Tongue (tissue), 2 donors: ENCODE results near the gene ITGA2. TPM values are rescaled to one million over a fixed set of nuclear protein-coding genes. Genes with fewer than 3 reads are reported as not detected.
A peak's percentile ranks its signal among the peaks of the same experiment; 100 is the strongest.

ENCODE experiments used
- DNase-seq: peaks from one replicate; pipeline ENCODE4 v3.0.0-alpha.2; 2015
- total RNA-seq: library from RNA; depleted of rRNA; stranded (reverse); fragments of >200 nt; gene quantifications from one replicate; pipeline ENCODE4 v1.2.3, GENCODE V29; 2014

The ITGA2 gene
- total RNA-seq, 1 donor from 2014 or later: 26.1 TPM

DNA sequence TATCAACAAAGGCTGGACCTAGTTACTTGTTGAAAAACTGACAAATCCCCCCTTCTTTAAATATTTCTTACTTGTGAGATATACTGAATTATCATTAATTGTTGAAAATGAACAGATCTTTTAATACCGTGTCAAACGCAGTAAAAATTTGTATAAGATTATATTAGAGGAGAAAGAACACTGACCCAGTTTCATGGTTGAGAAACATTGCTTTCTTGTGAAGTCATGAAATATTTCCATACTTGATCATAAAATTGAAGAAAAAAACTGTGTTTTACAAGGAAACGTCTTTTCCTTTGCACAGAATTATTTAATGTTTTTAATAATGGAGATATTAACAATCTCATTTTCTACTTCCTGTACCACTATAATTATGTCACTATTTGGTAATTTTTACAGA lies 74.6 kb downstream of the ITGA2 start:
- DNase-seq: no peak

DNA sequence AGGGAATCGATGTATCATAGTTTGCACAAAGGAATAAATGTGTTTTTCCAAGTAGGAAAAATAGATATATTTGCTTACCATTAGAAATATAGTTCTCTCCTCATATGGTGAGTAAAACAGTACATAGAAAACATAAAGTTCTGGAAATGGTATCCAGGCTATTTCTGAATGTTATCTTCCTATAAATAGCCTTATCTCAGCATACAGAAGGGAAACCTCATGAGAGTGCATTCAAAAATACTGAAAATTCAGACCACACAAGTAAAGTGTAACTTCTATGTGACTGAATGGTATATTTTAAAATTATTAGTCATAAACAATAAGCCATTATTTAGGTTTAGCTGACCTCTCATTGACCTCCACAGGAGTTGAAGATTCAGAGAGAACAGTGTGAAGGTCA lies 76.9 kb downstream of the ITGA2 start:
- DNase-seq: no peak

DNA sequence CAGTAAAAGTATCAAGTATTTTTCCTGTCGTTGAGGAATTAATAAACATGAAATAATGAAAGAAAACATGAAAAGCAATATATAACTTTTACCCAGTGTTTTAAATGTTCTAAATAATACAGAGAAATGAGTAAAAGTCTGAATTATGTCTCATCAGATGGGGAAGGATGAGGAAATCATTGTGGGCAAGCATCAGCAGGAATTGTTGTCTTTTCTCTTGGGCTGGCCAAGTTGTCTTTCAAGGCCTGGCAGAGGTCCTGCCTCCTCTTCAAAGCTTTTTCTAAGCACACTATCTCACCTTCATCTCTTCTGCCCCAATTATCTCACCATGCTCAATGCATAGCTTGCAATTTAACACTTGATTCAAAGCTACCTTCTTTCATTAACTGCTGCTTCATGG lies 78.5 kb downstream of the ITGA2 start:
- no peak for DNase-seq

DNA sequence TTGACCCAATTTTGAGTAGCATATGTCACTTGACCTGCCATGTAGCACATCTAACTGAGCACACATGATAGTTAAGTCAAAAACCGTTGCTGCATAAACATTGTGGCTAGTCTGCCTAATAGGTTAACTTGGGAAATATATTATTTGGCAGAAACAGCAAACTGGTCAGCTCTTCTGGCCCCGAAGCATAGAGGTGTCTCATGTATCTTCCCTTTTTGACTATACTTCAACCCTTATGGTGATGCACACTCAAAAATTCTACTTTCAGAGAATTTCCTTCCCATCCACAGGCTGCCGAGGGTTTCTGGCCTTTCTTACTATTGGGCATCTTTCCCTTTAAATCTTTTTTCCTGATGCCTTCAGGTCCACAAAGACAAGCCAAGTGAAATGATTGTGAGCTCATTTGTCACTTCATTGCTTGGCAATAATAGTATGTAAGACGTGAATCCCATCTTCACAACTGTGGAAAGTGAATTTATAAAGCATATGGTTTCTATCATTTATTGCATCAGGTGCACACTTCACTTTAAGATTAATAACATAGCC lies 79.2 kb downstream of the ITGA2 start:
- no peak for DNase-seq

DNA sequence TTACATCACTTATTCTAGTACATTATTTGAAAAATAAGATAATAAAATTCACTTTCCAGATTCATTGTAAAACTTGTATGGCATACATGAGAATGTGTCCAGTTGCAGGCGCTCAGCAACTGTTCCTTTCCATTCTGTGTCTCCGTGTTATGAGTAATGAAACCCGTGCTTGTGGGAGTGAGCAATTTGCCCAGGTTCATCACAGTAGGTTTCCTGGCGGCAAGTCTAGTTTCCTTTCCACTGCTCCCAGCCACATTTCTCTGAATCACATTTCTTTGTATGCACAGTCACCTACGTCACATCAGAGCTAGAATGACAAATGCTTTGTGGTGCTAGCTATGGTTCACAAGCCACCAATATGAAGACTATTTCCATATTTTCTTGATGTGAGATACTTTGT lies 80.5 kb downstream of the ITGA2 start:
- DNase-seq: no peak

DNA sequence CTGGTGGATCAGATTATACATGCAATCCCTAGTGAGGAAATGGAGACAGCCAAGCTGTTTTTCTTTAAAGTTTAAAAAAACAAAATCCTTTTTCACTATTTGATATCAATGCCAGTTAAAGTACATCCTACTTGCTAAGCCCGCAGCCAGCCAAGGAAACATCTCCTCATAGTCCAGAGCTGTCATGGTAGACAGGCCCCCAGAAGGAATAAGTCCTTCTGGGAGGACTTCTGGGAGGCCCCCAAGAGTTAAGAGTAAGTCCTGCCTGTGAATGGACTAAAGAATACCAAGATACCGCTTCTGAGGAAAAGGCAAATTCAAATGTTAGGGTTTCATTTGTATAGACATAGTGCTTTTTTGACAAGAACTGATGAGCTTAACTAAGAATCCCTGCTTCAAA lies 82.1 kb downstream of the ITGA2 start:
- no peak for DNase-seq

DNA sequence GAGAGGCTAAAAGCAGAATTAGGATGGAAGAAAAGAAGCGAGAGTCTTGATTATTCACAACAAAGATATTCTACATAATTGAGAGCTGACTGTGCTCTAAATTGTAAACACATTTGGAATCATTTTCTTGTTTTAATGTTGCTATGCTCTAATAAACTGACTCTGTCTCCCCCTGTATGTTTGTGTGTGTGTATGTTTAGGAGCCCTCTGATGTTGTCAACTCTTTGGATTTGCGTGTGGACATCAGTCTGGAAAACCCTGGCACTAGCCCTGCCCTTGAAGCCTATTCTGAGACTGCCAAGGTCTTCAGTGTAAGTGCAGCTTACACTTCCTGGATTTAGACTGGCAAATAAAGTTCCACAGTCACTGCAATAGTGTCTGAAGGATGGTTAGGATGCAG lies 82.6 kb downstream of the ITGA2 start:
- no peak for DNase-seq

DNA sequence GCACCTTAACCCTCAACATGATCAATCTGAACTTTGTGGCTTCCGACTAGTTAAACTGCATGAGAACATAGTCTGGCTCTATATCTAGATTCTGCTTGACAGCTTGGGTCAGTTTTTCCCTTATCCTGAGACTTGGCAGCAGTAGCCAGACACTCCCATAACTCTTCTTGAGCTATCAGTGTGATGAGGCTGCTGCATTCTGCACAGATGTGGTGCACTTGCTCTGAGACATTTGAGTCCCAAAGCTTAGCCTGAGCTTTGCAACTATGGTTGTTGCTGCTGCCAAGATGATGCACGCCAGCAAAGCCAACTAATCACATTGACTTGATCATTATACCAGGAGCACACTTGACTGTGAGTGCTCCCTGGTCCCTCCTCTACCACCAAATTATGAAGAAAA lies 84.2 kb downstream of the ITGA2 start:
- DNase-seq: no peak

DNA sequence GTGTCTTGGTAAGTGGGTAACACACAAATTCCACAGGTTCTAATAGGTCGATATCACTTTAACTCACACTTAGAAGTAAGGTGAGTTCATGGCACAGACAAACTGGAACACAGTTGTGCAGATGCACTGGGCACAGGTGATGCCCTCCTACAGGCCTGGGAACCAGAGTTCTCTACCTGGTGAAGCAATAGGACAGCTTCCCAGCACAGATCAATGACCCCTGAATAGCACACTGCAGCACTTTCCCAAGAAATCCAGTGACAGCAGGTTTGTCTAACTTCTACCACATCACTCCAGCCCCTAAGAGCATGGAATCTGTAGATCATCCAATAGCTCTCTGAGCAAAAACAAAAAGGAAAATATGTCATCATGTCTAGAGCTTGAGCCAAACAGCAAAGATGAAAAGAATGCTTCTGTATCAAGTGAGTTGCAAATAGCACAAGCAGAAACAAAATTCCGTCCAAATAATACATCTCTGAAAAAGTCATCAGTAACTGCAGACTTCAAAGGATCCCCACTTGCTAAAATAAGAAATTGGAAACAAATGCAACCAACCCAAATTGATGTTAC lies 86.9 kb downstream of the ITGA2 start:
- no peak for DNase-seq

DNA sequence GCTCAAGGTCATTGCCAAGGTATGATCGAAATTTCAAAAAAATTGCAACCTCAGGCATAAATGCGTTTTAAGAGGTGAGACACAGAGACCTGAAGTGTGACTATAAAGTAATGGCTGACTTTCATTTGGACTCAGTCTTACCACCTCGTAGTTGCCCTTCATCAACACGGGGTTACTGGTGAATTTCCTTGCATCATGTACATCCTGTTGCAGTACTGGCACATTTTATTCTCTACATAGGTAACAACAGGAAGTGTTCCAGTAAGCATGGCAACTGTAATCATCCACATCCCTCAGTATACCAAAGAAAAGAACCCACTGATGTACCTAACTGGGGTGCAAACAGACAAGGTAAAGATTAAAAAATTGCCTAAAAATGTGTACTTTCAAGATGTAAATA lies 91.1 kb downstream of the ITGA2 start:
- DNase-seq: no peak

DNA sequence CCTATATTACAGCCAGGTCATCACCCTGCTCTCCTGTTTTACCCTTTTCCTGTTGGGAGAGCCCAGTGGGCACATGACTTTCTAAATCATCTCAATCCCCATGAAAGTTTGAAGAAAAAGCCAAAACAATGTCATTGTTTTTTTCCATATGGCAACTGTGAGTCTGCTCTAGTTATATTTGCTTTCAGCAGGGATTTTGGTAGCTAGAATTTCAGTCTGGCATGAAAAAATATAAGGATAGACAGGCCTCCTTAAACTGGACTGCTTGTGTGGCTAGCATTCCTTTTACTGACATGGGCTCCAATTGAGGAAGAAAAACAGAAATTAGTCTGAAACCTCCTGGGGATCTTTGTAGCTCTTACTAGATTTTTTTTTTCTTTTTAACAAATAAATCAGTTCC lies 94.8 kb downstream of the ITGA2 start:
- DNase-seq: peak; percentile 24

DNA sequence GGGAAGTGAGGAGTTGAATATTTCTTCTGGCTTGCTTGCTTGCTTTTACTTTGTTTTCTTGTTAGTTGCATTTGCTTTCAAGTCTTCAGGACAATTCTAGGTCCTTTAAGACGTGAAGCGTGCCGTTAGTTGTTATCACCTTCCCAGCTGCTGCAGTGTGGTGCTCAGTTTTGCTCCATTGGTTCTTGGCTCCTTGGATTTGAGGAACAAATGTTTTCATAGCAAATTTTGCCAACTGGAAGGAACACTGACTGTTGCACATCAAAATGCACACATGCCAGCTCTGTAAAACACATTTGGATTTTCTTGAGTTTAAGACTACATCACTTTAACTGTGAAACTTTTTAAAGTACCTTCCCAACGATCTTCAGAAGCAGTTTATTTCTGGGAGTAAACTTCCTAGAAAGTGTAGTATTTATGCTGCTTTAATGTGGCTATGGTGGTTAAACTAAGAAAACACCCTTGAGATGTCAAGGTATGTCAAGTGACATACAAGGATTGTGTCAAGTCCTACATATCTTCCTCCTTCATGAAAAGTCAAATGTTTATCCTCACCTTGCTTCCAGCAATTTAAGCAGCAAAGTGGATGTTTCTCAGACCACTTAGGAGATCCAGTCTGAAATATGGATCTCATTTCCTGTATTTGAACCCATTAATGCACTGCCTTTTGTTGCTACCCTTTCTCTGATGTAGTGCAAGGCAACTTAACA lies 95.5 kb downstream of the ITGA2 start:
- DNase-seq: peak; percentile 23

DNA sequence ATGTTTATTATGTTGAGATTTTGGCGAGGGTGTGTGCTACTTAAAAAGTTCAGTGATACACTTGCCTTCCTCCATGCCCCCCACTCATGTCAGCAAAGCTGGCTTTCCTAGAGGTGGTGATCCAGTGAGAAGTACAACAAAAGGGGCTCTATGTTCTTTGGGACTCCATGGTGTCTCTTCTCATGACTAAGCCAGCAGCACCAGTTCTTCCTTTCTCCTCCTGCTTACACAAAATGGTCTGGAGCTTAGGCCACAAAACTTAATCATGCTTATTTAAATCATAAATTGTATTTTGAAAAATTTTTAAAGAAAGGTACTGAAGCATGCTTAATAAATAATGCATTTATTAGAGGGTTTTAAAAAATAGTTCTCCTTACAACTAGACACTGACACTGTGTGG lies 98.0 kb downstream of the ITGA2 start:
- DNase-seq: no peak

DNA sequence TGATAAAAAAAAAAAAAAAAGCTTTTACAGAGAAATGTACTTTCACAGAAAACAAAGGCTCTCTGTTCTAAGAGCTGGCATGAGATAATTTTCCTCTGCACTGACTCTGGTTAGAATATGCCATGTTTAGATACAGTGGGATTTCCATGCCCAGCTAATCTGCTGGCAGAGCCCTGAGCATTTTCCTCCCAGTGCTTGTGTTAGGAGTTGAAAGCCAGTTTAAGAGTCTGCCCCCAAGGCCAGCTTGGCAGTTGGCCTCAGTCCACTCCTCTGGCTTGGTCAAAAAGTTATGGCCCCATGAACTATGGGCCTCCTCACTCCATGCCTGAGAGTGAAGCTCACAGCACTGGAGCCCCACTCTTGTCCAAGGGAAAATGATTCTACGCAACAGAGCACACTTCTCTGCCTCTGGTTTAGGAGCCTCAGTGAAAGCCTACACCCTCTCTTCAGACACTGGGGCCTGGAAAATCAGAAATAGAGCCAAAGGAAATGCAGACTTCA lies 98.5 kb downstream of the ITGA2 start:
- peak; percentile 69 for DNase-seq

DNA sequence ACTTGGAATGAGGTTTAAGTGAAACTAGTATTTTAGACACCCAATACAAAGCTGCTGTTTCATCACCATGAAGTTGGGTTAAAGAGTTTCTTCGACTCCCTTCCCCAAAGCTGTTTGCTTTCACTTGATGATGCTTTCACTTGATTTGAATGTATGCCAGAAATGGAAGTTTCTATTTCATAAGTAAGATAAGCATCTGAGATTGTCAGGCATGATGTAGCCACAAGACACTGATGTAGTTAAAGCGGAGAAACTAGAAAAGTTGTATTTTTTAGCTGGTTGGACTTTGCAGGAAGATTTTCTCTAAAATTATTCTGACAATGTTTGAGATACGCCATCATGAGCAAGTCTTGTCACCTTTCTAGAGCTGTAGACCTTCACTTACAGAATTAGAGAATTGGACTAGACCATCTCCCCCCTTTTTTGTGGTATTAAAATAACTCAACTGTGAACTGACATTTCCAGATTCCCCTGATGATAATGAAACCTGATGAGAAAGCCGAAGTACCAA lies 100.4 kb downstream of the ITGA2 start:
- no peak for DNase-seq

DNA sequence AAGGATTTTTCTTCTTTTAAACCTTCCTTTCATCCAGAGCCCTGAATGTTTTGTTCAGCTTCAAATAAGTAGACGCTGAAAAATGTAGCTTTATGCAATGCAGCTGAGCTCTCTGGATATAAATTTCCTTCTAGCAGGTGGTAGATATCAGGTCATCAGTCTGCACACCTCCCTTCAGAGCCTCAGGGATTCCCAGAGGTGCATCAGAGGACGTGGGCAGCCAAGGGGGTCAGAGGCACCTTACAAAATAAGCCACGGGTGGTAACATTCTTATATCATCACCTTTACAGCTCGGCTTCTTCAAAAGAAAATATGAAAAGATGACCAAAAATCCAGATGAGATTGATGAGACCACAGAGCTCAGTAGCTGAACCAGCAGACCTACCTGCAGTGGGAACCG lies 101.1 kb downstream of the ITGA2 start:
- DNase-seq: no peak

DNA sequence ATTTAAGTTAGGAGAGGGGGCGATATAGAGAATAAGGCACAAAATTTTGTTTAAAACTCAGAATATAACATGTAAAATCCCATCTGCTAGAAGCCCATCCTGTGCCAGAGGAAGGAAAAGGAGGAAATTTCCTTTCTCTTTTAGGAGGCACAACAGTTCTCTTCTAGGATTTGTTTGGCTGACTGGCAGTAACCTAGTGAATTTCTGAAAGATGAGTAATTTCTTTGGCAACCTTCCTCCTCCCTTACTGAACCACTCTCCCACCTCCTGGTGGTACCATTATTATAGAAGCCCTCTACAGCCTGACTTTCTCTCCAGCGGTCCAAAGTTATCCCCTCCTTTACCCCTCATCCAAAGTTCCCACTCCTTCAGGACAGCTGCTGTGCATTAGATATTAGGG lies 102.1 kb downstream of the ITGA2 start:
- DNase-seq: no peak

DNA sequence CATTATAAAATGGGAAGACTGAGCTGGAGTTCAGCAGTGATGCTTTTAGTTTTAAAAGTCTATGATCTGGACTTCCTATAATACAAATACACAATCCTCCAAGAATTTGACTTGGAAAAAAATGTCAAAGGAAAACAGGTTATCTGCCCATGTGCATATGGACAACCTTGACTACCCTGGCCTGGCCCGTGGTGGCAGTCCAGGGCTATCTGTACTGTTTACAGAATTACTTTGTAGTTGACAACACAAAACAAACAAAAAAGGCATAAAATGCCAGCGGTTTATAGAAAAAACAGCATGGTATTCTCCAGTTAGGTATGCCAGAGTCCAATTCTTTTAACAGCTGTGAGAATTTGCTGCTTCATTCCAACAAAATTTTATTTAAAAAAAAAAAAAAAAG lies 103.1 kb downstream of the ITGA2 start:
- DNase-seq: no peak

DNA sequence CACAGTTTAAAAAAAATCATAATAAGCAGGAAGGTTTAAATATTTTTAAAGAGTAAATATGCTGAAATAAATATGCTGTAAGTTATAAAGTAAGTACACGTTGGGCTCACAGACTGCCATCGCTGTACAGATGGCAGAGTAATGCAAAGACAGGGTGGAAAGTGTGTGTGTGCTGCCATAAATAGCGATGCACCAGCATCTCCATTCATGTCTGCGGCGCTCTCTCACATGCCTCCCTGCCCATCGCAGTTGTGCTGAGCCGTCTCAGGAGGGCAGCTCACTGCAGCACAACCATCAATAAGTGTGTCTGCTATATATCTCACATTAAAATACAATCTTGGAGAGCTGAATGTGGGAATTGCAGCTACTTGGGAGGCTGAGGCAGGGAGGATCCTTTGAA lies 106.1 kb downstream of the ITGA2 start:
- DNase-seq: no peak

DNA sequence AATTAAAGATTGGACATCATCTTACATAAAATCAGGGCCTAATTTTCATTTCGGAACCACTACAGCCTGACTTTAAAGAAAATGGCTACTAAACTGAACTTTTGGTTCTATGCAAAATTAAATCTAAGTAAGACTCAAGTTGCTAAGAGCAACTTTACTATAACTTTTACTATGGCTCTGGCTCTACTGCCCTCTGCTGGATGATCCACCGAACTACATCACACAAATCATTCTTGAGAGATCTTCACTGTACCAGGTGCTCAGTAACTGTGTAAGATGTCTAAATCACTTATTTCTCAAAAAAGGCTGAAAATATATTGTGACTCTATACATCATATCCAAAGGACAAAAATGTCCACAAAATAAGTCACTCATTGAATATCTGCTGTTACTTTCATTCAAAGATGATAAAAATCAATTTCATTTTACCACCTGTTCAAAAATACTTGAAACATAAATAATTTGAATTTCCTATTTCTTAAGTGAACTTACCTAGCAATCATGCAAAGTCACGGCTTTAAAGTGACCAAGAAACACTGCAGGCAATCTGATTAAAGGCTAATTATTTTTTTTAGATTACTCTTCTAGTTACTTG lies 106.9 kb downstream of the ITGA2 start:
- DNase-seq: peak; percentile 84

DNA sequence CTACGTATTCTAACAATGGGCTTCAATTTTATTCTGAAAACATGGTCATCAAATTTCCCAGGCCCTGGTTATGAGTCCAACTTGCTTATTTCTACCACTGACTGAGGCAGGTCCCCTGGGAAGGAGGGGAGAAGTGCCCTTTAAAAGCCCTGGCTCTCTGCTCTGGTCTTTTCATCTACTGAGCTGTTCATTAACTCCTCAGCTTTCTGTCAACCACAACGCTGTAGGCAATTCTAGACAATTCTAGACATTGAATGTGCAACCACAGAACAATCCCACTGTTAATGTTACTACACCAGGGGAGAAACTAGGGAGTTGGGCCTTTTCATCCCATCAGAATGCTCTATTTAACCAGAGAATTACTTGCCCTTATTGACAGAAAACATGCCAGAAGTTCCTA lies 110.4 kb downstream of the ITGA2 start:
- DNase-seq: no peak

DNA sequence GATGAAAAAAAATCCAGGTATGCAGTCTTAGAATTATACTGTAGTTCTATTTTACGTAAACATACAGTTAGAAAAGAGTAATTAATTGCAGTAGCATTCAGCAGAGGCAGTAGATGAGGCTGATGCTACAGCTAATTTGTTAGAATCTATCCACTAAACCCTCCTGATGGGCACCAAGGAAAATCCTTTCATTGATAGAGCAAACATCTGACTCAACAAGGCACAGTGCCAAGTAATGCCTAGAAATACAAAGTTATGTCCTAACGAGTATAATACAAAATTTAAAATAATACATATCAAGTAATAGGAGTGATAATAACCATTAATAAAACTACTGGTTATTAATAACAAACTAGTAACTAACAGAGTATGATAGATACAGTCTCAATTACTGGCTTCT lies 111.5 kb downstream of the ITGA2 start:
- DNase-seq: no peak

DNA sequence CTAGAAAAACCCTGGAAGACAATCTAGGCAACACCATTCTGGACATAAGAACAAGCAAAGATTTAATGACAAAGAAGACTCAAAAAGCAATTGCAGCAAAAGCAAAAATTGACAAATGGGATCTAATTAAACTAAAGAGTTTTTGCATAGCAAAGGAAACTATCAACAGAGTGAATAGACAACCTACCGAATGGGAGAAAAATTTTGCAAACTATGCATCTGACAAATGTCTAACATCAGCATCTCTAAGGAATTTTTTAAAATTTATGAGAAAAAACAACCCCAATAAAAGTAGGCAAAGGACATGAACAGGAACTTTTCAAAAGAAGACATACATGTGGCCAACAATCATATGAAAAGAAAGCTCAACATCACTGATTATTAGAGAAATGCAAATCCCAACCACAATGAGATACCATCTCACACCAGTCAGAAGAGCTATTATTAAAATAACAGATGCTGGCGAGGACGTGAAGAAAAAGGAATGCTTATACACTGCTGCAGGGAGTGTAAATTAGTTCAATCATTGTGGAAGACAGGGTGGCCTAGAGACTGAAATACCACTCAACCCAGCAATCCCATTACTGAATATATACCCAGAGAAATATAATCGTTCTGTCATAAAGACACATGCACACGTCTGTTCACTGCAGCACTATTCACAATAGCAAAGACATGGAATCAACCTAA lies 116.6 kb downstream of the ITGA2 start:
- no peak for DNase-seq
